NB4 (cell line): ENCODE measurements around the gene POLR2L.

Experiments used
- CTCF ChIP-seq: IDR thresholded peaks from one replicate; pipeline ENCODE4 v1.5.1; 2012; ENCODE audit warnings: low read depth, low read length
- POLR2A ChIP-seq: IDR thresholded peaks from 2 replicates; pipeline ENCODE4 v1.6.1; 2011; ENCODE audit warnings: mild to moderate bottlenecking; ENCODE audit not compliant: insufficient read length; ENCODE audit errors: extremely low read depth

GRCh38 chr11:821512-822371 lies 20.6 kb downstream of the POLR2L start:
- TF ChIP-seq POLR2A (no peak), CTCF (no peak)
